ENCODE results near the gene ACAN.

ACAN gene

DNA sequence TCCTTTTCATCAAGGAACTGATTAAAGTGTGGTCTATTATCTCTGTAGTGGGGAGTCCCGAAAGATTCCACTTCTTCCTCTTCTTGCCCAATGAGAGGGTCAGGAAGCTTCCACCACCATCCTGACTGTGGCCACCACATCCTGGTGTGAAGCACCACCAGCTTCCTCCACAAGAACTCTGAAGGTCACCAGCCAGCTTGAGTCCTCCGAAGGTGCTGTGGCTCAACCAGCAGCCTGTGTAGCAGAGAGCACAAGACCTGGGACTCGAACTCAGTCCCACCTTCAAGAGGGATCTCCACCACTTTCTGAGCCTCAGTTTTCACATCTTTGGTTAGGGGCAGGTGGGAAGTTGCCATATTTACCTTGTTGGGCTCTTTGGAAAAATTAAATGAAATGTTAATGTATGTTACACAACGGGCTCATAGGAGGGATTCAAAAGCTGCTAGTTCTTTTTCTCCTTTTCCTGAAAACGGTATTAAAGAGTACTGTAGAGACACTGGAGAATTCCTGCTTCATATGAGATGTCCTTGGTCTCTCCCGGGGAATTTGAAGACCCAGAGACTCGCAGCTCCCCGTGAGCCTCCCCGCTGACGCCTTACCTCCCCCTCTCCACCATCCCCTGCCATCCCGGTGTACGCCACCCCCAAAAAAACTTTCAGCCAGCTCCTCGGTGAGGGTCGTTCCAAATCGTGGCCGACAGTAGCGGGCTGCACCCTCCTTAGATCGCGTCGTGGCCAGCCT lies 816 bp upstream of the ACAN start:
- DNase-seq: no peak

DNA sequence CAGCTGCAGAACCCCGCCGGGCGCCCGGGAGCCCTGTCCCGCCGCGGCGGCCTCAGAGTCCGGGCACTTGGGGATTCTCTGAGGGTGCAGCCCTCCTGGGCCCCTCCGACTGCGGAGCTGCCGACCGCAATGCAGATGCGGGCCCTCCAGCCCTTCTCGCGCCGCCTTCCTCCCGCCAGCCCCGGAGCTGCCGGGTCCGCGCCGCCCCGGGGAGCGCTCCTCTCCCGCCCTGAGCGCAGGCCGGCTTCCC lies 320 bp upstream of the ACAN start:
- DNase-seq: no peak

GRCh38 chr15:88803920-88804247 lies 648 bp downstream of the ACAN start:
- DNase-seq: no peak

DNA sequence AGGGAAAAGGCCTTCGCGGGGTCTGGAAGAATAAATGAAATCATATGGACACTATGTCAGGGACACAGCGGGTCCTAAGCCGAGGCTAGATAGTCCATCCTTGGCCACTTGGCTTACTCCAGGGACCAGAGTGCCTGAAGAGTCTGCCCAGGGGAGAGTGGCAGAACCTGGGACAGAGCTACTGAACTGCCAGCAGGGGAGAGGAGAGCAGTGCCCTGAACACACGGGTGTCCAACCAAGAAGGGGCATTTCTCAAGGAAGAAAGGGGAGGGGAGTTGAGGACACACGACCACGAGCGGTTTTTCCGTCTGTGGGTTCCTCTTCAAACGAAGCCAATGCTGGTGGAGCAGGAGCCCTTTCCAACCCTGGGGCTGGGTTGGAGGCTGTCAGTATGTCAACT lies 1.0 kb downstream of the ACAN start:
- DNase-seq: no peak

DNA sequence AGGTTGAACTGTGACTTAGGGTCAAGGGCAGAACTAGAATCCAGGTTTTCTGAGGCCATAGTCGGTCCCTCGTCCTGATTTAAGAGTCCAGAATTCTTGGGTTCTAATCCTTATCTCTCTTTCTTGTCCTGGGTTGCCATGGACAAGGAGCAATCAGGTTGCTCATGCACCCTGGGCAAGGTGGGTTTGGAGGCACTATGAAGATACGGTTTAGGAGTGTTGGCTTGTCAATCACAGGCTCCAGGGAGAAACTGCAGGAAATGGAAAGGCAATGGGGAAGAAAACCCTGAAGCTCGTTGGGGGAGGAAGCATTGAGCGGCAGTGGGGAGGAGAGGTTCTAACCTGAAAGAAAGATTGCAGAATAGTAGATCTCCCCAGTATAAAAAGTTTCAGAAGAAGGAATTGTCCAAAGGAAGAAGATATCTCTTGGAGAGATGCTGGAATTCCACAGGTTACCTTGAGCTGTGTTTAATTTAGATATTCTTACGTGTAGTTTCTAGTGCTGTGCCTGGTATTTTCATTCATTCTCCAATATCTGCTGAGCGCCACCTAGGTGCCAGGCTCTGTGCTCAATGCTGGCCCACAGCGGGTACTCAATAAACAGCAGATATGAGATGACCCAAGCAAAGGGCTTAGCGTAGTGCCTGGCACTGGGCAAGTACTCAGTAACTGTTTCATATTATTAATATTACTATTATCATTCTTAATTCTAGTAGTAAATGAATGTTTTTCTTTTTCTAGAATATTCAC lies 2.0 kb downstream of the ACAN start:
- peak in 1 of 2 experiments; percentile 21 for DNase-seq

GRCh38 chr15:88810446-88810845 lies 7.2 kb downstream of the ACAN start:
- no peak for DNase-seq

DNA sequence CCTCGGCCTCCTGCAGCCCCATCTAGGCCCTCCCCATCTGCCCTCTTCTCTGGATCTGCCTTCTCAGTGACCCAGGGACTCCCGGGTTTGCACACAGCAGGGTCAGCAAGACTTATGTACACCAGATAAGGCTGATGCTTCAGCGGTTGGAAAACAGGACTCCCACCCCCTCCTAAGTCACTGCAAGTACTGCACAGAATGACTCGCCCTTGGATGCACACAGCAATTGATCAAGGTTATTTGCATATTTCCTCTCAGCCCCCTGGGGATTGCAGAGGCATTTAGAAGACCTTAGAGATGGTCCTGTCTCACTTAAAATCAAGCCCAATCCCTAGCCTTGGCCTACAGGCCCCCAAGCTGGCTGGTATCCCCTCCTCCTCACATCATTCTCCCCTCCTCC lies 8.9 kb downstream of the ACAN start:
- DNase-seq: no peak

DNA sequence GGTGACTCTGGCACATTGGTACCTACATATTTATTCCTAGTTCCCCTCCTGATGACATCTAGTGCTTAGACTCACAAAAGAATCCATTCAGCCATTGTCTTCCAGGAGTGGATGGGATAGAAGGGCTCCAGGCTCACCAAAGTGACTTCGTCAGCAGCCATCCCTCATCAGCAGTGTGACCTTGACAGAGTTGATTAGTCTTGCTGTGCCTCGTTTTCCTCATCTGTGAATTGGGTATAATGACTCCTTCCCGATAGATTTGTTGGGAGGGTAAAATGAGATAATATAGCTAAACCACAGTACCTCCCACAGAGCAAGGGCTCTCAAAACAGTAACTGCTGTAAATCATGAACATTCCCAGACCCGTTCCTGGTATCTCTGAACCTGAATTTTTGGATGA lies 10.7 kb downstream of the ACAN start:
- DNase-seq: no peak

DNA sequence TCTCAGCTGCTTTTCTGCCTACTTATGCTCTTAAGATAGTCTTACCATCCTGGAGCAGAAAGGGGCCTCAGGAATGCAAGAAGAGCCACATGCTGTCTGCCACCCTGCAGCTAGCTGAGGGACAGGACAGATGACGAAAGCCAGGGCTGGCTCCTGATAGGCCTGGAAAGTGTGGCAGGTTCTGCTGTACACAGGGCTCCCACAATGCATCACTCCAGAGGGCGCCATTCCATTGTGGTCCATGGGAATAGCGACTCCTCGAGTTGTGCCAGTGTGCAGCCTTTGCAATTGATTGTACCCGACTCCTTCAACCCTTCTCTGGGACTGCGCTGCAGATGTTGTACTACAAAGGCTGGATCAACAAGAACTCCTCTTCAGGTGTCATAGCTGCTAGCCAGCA lies 11.2 kb downstream of the ACAN start:
- DNase-seq: no peak

DNA sequence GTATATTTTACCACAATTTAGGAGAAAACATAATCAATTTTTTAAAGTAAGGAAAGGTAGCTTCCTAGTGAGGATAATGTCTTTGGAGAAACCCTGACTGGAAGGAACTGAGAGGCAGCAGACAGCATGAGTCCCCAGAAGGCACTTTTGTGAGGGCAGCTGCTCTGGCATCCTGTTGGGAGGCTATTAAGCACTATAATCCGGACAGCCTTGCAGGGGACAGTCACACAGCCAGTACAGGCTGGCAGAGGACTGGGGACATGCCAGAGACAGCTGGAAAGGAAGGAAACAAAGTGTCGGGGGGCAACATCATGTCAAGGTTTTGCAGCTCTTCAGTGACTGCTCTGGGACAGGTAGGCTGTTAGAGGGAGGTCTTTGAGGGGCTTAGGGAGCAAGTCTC lies 15.7 kb downstream of the ACAN start:
- DNase-seq: no peak

DNA sequence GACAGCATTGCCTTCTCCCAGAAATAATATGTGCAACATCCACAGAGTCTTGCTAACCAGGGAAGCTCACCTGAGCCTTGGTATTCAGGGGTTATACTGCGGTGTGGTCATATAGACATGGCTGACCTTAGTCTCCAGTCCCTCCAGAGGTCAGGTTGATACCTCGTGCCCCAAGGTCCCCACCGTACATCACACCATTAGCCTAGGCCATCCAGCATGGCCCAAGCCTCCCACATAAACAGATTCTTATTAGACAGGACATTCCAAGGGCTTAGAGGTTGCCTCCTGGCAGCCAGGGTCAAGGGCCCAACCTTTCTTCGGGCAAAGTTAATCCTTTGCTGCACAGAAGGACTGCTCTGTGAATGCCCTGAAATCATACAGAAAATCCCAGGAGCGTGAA lies 18.8 kb downstream of the ACAN start:
- no peak for DNase-seq

GRCh38 chr15:88828791-88829190 lies 25.6 kb downstream of the ACAN start:
- no peak for DNase-seq

DNA sequence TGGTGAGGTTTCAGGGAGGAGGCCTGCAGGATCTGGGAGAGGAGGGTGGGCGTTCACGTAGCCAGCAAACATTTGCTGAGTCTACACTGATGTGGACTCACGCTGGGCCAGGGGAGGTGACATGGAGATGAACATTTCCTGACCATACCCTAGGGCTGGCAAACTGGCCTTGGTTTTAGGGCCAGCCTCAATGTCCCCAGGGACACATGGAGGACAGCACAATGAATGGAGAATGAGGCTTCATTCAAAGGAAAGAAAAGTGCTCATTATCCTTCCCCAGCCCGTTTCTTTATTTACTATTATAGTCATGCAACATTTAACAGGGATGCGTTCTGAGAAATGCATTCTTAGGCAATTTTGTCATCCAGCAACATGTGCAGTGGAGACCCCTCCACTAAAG lies 26.8 kb downstream of the ACAN start:
- no peak for DNase-seq

- DNase-seq: no peak
Measured at GRCh38 chr15:88832820-88833730, 29.8 kb downstream of the ACAN start.

- DNase-seq: no peak
Measured at GRCh38 chr15:88833731-88834100, 30.5 kb downstream of the ACAN start.

DNA sequence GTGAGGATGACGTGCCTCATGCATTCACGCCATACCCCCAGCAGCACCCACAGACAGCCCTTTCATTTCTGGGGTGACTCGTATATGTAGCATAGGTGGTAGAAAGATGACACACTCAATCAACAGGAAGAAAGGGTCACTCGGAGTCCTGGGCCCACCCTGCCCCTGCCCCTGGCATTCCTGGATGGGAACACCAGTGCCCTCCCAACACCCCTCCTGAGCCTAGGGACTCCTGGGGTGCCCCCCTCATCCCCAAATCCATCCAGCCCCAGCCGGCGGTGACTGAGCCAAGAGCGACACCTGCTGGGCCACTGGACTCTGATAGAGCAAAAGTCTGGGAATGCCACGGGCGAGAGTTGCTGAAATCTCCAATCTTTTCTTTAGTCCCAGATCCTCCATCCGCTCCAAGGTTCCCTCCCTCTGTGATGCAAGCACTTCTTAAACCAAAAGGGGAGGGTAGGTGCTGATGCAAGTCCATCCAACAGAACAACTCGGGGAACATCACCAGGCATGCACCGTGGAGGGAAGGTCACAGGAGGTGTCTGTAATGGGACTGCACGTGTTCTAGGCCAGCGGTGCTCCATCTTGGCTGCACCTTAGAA lies 31.1 kb downstream of the ACAN start:
- DNase-seq: peak; percentile 39

GRCh38 chr15:88835119-88835518 lies 31.9 kb downstream of the ACAN start:
- no peak for DNase-seq

- no peak for DNase-seq
Measured at GRCh38 chr15:88835646-88836045, 32.4 kb downstream of the ACAN start.

DNA sequence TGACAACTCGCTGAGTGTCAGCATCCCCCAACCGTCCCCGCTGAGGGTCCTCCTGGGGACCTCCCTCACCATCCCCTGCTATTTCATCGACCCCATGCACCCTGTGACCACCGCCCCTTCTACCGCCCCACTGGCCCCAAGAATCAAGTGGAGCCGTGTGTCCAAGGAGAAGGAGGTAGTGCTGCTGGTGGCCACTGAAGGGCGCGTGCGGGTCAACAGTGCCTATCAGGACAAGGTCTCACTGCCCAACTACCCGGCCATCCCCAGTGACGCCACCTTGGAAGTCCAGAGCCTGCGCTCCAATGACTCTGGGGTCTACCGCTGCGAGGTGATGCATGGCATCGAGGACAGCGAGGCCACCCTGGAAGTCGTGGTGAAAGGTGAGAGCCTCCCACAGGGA lies 35.4 kb downstream of the ACAN start:
- no peak for DNase-seq

DNA sequence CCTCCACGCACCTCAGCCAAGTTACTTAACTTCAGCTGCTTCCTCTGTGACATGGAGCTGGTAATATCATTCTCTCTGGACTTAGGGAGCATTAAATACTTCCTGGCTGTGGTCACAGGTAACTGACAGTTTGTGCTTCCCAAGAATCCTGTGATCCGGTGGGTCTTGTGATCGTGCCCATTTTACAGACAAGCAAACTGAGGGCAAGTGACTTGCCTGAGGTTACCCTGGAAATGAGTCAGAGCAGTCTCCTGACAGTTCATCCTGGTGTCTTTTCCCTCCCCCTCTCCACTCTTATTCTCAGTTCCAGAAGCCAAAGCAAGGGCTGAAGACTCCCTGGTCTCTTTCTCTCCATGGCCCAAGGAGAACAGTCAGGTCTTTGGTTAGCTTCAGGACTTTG lies 35.9 kb downstream of the ACAN start:
- DNase-seq: no peak

GRCh38 chr15:88839961-88840360 lies 36.7 kb downstream of the ACAN start:
- DNase-seq: no peak

DNA sequence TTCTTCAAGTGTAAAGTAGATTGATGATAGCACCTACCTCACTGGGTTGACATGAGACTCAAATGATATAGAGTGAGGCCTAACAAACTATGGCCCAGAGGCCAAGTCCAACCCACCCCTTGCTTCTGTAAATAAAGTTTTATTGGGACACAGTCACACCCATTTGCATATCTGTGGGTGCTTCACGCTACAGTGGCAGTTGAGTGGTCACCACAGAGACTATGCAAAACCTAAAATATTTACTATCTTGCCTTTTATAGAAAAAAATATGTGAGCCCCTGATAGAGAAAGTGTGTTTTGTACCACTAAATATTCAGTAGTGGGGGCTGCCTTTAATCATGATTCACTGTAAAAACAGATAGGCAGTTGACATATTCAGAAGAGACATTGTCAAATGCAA lies 38.0 kb downstream of the ACAN start:
- DNase-seq: no peak

DNA sequence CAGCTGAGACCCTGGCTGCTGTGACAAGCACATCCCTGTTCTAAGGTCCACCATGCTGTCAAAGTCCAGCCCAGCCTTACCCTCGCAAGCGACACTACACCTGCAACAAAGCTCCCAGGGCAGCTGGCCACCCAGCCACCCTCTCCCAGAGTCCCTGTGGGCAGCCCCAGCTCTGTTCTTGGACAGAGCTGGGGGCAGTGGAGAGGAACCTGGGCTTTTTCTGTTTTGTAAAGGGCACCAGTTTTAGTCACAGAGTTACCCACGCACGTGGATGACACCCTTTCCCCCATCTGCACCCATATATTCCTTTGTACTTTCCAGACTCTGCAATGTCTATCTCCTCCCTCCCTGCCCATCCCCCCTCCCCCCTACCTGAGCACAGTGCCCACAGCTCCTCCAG lies 38.9 kb downstream of the ACAN start:
- no peak for DNase-seq

DNA sequence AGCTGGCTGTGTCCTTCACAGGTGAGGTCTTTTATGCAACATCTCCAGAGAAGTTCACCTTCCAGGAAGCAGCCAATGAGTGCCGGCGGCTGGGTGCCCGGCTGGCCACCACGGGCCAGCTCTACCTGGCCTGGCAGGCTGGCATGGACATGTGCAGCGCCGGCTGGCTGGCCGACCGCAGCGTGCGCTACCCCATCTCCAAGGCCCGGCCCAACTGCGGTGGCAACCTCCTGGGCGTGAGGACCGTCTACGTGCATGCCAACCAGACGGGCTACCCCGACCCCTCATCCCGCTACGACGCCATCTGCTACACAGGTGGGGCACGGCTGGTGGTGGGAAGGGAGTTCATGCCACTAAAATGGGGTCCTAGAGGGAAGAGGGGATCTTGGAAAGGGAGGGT lies 40.1 kb downstream of the ACAN start:
- no peak for DNase-seq
